Measurements from ENCODE around the gene PALMD. TPM values are rescaled to one million over a fixed set of nuclear protein-coding genes. Genes with fewer than 3 reads are reported as not detected.

Gene PALMD
- total and polyA plus RNA-seq, 5 donors = 71.9 to 79.6 (median 74.6) TPM

- Histone ChIP-seq H3K27ac (ENCODE audit: low read length) (no peak overlapping the region), H3K9me3 (ENCODE audit: control insufficient read depth, low read length) (no peaks in the 10 kb centered on the region), H3K4me1 (ENCODE audit: control insufficient read depth, insufficient read depth, low read length) (no peaks in the 10 kb centered on the region), H3K4me3 (ENCODE audit: low read length) (no peak overlapping the region), H3K27me3 (ENCODE audit: control insufficient read depth, insufficient read depth) (no peaks in the 10 kb centered on the region)
- WGBS = 95% methylated on average over 1 of the region's 1 CpG
- intact Hi-C loops (cut with DNase I) = no loop called here
- DNase-seq (no peak), ATAC-seq (no peak)
Observed at GRCh38 chr1:99607590-99607989, 38.3 kb upstream of the PALMD start.

GRCh38 chr1:99608058-99608457, 37.9 kb upstream of the PALMD start:
- intact Hi-C loops (cut with DNase I) = no loop called here
- Histone ChIP-seq H3K4me3 (ENCODE audit: low read length) (no peak overlapping the region), H3K9me3 (ENCODE audit: control insufficient read depth, low read length) (no peaks in the 10 kb centered on the region), H3K27ac (ENCODE audit: low read length) (no peak overlapping the region), H3K4me1 (ENCODE audit: control insufficient read depth, insufficient read depth, low read length) (no peaks in the 10 kb centered on the region), H3K27me3 (ENCODE audit: control insufficient read depth, insufficient read depth) (no peaks in the 10 kb centered on the region)
- WGBS = 85% methylated on average over 2 of the region's 2 CpGs
- no peak for DNase-seq
- ATAC-seq = no peak

GRCh38 chr1:99613716-99614115, 32.2 kb upstream of the PALMD start:
- DNase-seq (no peak), ATAC-seq (no peak)
- Histone ChIP-seq H3K4me3 (ENCODE audit: low read length) (no peak overlapping the region), H3K4me1 (ENCODE audit: control insufficient read depth, insufficient read depth, low read length) (no peaks in the 10 kb centered on the region), H3K9me3 (ENCODE audit: control insufficient read depth, low read length) (no peaks in the 10 kb centered on the region), H3K27ac (ENCODE audit: low read length) (no peak overlapping the region), H3K27me3 (ENCODE audit: control insufficient read depth, insufficient read depth) (no peaks in the 10 kb centered on the region)
- 81% methylated on average over 2 of the region's 2 CpGs for WGBS
- intact Hi-C loops (cut with DNase I) = no loop called here

- Histone ChIP-seq H3K27me3 (ENCODE audit: control insufficient read depth, insufficient read depth) (no peaks in the 10 kb centered on the region), H3K4me1 (ENCODE audit: control insufficient read depth, insufficient read depth, low read length) (no peaks in the 10 kb centered on the region), H3K4me3 (ENCODE audit: low read length) (no peak overlapping the region), H3K27ac (ENCODE audit: low read length) (no peak overlapping the region), H3K9me3 (ENCODE audit: control insufficient read depth, low read length) (no peaks in the 10 kb centered on the region)
- no peak for ATAC-seq
- intact Hi-C loops (cut with DNase I) = no loop called here
- no peak for DNase-seq
Observed at GRCh38 chr1:99614728-99615127, 31.2 kb upstream of the PALMD start.

GRCh38 chr1:99619583-99619982, 26.3 kb upstream of the PALMD start:
- H3K27ac ChIP-seq (ENCODE audit: low read length) = no peak overlapping the region
- WGBS = 91% methylated on average over 4 of the region's 4 CpGs
- intact Hi-C loops (cut with DNase I) = no loop called here
- peak in 1 of 2 donors; percentile 54 for ATAC-seq
- no peaks in the 10 kb centered on the region for H3K4me1 ChIP-seq (ENCODE audit: control insufficient read depth, insufficient read depth, low read length)
- H3K9me3 ChIP-seq (ENCODE audit: control insufficient read depth, low read length) = no peaks in the 10 kb centered on the region
- no peaks in the 10 kb centered on the region for H3K27me3 ChIP-seq (ENCODE audit: control insufficient read depth, insufficient read depth)
- no peak overlapping the region for H3K4me3 ChIP-seq (ENCODE audit: low read length)
- no peak for DNase-seq

GRCh38 chr1:99621340-99621901, 24.5 kb upstream of the PALMD start:
- WGBS = 94% methylated on average over 8 of the region's 8 CpGs

GRCh38 chr1:99622702-99623347, 23.1 kb upstream of the PALMD start:
- ATAC-seq = no peak
- WGBS = 94% methylated on average over 4 of the region's 4 CpGs
- H3K9me3 ChIP-seq (ENCODE audit: control insufficient read depth, low read length) = no peaks in the 10 kb centered on the region
- H3K27me3 ChIP-seq (ENCODE audit: control insufficient read depth, insufficient read depth) = no peaks in the 10 kb centered on the region
- no peak overlapping the region for H3K4me3 ChIP-seq (ENCODE audit: low read length)
- H3K4me1 ChIP-seq (ENCODE audit: control insufficient read depth, insufficient read depth, low read length) = no peaks in the 10 kb centered on the region
- no peak overlapping the region for H3K27ac ChIP-seq (ENCODE audit: low read length)
- no peak for DNase-seq
- intact Hi-C loops (cut with DNase I) = no loop called here

More at GRCh38 chr1:99621340-99621901, 24.5 kb upstream of the PALMD start:
- Histone ChIP-seq H3K27ac (ENCODE audit: low read length) (no peak overlapping the region), H3K27me3 (ENCODE audit: control insufficient read depth, insufficient read depth) (no peaks in the 10 kb centered on the region), H3K9me3 (ENCODE audit: control insufficient read depth, low read length) (no peaks in the 10 kb centered on the region), H3K4me1 (ENCODE audit: control insufficient read depth, insufficient read depth, low read length) (no peaks in the 10 kb centered on the region), H3K4me3 (ENCODE audit: low read length) (no peak overlapping the region)
- ATAC-seq = no peak
- intact Hi-C loops (cut with DNase I) = no loop called here
- no peak for DNase-seq

GRCh38 chr1:99623554-99623953, 22.4 kb upstream of the PALMD start:
- intact Hi-C loops (cut with DNase I) = no loop called here
- Histone ChIP-seq H3K4me1 (ENCODE audit: control insufficient read depth, insufficient read depth, low read length) (no peaks in the 10 kb centered on the region), H3K9me3 (ENCODE audit: control insufficient read depth, low read length) (no peaks in the 10 kb centered on the region), H3K27me3 (ENCODE audit: control insufficient read depth, insufficient read depth) (no peaks in the 10 kb centered on the region), H3K27ac (ENCODE audit: low read length) (no peak overlapping the region), H3K4me3 (ENCODE audit: low read length) (no peak overlapping the region)
- ATAC-seq (no peak), DNase-seq (no peak)
- 57% methylated on average over 4 of the region's 4 CpGs for WGBS

GRCh38 chr1:99627615-99628014, 18.3 kb upstream of the PALMD start:
- Histone ChIP-seq H3K27ac (ENCODE audit: low read length) (no peak overlapping the region), H3K4me3 (ENCODE audit: low read length) (no peak overlapping the region), H3K9me3 (ENCODE audit: control insufficient read depth, low read length) (no peaks in the 10 kb centered on the region), H3K4me1 (ENCODE audit: control insufficient read depth, insufficient read depth, low read length) (no peaks in the 10 kb centered on the region), H3K27me3 (ENCODE audit: control insufficient read depth, insufficient read depth) (no peaks in the 10 kb centered on the region)
- intact Hi-C loops (cut with DNase I) = no loop called here
- no peak for DNase-seq
- WGBS = 69% methylated on average over 5 of the region's 5 CpGs
- ATAC-seq = no peak

GRCh38 chr1:99629164-99629563, 16.7 kb upstream of the PALMD start:
- H3K9me3 ChIP-seq (ENCODE audit: control insufficient read depth, low read length) = no peaks in the 10 kb centered on the region
- H3K27ac ChIP-seq (ENCODE audit: low read length) = no peak overlapping the region
- DNase-seq = no peak
- no peaks in the 10 kb centered on the region for H3K4me1 ChIP-seq (ENCODE audit: control insufficient read depth, insufficient read depth, low read length)
- 77% methylated on average over 1 of the region's 1 CpG for WGBS
- no peaks in the 10 kb centered on the region for H3K27me3 ChIP-seq (ENCODE audit: control insufficient read depth, insufficient read depth)
- H3K4me3 ChIP-seq (ENCODE audit: low read length) = no peak overlapping the region
- intact Hi-C loops (cut with DNase I) = no loop called here
- no peak for ATAC-seq

- WGBS = 84% methylated on average over 3 of the region's 3 CpGs
- no peak overlapping the region for H3K27ac ChIP-seq (ENCODE audit: low read length)
- H3K4me1 ChIP-seq (ENCODE audit: control insufficient read depth, insufficient read depth, low read length) = no peaks in the 10 kb centered on the region
- H3K4me3 ChIP-seq (ENCODE audit: low read length) = no peak overlapping the region
- intact Hi-C loops (cut with DNase I) = loop anchor here in 1 of 4 donors (10.0 kb wide), 1 partner anchor 80 kb away; no protein-coding TSS in a partner anchor
- DNase-seq = no peak
- no peak for ATAC-seq
- H3K27me3 ChIP-seq (ENCODE audit: control insufficient read depth, insufficient read depth) = no peaks in the 10 kb centered on the region
- no peaks in the 10 kb centered on the region for H3K9me3 ChIP-seq (ENCODE audit: control insufficient read depth, low read length)
Observed at GRCh38 chr1:99634971-99635624, 10.8 kb upstream of the PALMD start.

Data from right cardiac atrium (tissue), 5 donors.